Bronchus fibroblast of lung (primary cell): ENCODE measurements around the gene PARD6A. TPM values are rescaled to one million over a fixed set of nuclear protein-coding genes. Genes with fewer than 3 reads are reported as not detected.

Experiments
- total RNA-seq: library from RNA; depleted of rRNA; stranded (reverse); fragments of >200 nt; gene quantifications from 2 replicates; pipeline ENCODE4 v1.2.3, GENCODE V29; 2015

The PARD6A gene, protein sequence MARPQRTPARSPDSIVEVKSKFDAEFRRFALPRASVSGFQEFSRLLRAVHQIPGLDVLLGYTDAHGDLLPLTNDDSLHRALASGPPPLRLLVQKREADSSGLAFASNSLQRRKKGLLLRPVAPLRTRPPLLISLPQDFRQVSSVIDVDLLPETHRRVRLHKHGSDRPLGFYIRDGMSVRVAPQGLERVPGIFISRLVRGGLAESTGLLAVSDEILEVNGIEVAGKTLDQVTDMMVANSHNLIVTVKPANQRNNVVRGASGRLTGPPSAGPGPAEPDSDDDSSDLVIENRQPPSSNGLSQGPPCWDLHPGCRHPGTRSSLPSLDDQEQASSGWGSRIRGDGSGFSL
- 1.8 and 3.0 TPM in 2 replicates for total RNA-seq

DNA sequence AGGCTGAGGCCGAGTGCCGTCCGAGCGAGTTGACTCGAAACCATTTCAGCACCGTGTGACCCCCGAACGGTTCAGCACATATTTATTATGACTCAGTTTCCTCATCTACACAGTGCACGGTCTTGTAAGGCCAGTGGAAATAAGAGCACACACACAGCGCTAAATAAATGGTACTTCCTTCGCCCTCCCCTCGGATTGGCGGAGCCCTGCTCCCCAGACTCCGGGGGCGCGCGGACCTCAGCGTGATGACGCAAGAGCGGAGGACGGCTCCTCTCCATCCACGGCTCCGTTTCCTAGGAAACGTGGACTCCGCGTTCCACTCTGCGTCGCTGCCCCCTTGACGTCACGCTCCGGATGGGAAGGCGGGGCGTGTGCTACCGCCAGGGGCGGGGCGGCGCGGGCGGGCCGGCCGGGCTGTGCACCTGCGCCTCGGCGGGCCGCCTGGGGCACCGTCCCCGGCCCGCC is at the start of gene PARD6A:
TSS of gene PARD6A (plus strand) at position 397 of the 465 bp plus-strand sequence. CDS start 79 bp downstream, outside the sequence.

DNA sequence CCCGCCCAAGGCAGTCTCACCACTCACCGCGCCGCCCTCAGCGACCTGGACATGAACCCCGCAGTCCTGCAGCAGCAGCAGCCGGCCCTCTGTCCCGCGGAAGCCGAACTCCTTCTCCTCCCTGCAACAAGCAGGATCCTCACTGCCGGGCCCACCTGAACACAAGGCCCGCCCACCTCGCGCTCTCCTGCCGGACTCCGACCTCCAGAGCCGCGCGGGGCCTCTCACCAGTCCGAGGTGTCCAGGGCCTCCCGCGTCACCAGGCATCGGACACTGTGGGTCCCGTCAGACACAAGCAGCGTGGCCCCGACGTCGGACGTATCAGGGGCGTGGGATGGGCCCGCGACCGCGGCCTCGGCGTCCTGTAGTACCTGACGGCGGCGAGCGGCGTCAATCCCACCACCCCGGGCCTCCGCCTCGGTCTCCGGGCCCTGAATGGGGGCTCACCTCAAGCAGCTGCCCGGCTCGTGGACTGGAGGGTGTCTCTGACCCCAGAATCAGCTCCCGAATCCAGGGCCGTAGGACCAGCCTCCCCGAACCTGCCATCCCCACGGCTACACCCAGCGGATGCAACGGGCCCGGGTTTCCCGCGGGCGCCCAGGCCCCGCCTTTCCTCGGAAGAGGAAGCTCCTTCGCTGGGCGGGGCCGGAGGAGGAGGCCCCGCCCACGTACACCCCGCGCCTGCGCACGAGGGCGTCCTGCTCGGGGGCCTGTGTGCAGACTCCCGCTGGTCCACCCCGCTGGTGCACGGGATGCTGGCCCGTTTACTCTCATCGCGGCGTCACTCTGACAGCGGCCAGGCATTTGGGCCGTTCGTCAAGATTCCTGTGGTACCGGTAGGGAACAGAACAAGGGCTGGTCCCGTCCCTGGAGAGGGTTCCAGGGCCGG is 841 bp upstream of the PARD6A start, which contains the start of gene ACD:
TSS of gene ACD (minus strand) at position 586 of the 889 bp plus-strand sequence. CDS start at position 546, 40 bp downstream.

DNA sequence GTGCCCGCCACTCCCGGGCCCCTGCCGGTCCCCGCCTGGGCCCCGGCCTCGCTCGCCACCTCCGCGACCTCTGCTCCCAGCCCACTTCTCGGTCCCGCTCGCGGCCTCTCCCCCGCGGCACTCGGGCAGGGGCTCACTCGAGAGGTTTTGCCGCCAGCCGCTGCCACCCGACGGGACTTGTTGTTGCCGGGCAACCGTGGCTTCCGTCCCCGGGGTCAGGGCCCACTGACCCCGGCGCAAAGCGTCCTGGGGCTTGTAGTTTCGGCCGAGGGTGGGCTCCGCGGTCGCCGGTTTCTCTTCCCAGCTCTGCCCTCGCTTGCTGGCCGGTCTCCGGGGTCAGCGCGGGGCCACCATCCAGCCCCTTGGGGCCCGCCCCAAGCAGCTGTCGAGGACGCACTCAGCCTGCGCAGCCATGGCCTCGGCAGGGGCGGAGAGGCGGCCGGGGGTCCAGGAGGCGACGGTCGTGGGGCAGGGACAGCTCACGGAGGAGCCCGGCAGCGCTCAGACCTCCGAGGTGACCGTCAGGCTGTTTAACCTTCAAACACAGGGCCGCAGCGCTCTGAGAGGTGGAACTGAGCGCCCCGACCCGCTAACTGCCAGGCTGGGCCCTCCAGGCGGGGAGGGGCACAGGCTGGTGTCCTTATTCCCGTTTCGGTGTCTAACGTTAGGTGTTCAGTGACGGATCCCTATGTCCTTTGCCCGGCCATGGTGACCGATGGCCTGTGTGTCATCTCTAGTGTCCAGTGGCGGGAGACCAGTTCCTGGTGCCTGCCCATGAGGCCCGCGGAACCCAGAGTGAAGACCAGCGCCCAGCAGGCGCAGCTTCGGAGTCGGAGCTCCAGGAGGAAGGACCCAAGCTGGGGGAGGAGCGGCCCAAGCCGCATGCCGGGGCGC is 6.0 kb downstream of the PARD6A start, which contains the start of the genes C16orf86 and ENKD1:
TSS of gene C16orf86 (plus strand) at position 256 of the 894 bp plus-strand sequence. CDS start at position 413, 157 bp downstream.
TSS of gene ENKD1 (minus strand) at position 192 of the 894 bp plus-strand sequence. CDS start 308 bp downstream, outside the sequence.

Other genes with a start within 250 kb of the PARD6A start
- 4.6 and 7.9 TPM in 2 replicates for gene ZDHHC1, start 244.5 kb upstream of the PARD6A start, total RNA-seq
- gene HSD11B2, start 229.8 kb upstream of the PARD6A start, total RNA-seq = not detected in 2 replicates
- 106 and 112 TPM in 2 replicates for gene ATP6V0D1, start 179.8 kb upstream of the PARD6A start, total RNA-seq
- gene AGRP, start 177.4 kb upstream of the PARD6A start, total RNA-seq = not detected in 2 replicates
- gene RIPOR1, start 132.1 kb upstream of the PARD6A start, total RNA-seq = 15.3 and 20.4 TPM in 2 replicates
- 19.9 and 20.5 TPM in 2 replicates for gene CTCF, start 98.4 kb upstream of the PARD6A start, total RNA-seq
- gene CARMIL2, start 15.8 kb upstream of the PARD6A start, total RNA-seq = 0.15 and 0.34 TPM in 2 replicates
- 41.9 and 47.7 TPM in 2 replicates for gene ACD, start 700 bp upstream of the PARD6A start, total RNA-seq
- 16.5 and 17.7 TPM in 2 replicates for gene ENKD1, start 5.8 kb downstream of the PARD6A start, total RNA-seq
- gene C16orf86, start 5.9 kb downstream of the PARD6A start, total RNA-seq = 3.5 and 4.9 TPM in 2 replicates
- gene GFOD2, start 58.4 kb downstream of the PARD6A start, total RNA-seq = 11.0 and 12.1 TPM in 2 replicates
- 4.0 and 4.4 TPM in 2 replicates for gene RANBP10, start 145.6 kb downstream of the PARD6A start, total RNA-seq
- 0.17 and 1.2 TPM in 2 replicates for gene TSNAXIP1, start 145.9 kb downstream of the PARD6A start, total RNA-seq
- 35.1 and 35.2 TPM in 2 replicates for gene THAP11, start 181.4 kb downstream of the PARD6A start, total RNA-seq
- 154 and 200 TPM in 2 replicates for gene NUTF2, start 186.0 kb downstream of the PARD6A start, total RNA-seq
- gene CENPT, start 186.7 kb downstream of the PARD6A start, total RNA-seq = 38.0 and 38.8 TPM in 2 replicates
- 48.5 and 62.5 TPM in 2 replicates for gene EDC4, start 212.1 kb downstream of the PARD6A start, total RNA-seq
- 0.30 and 0.50 TPM in 2 replicates for gene NRN1L, start 223.9 kb downstream of the PARD6A start, total RNA-seq
- 10.6 and 12.5 TPM in 2 replicates for gene PSKH1, start 232.3 kb downstream of the PARD6A start, total RNA-seq